Myocyte (in vitro differentiated cells): ENCODE results near the gene KIF26A. TPM values are rescaled to one million over a fixed set of nuclear protein-coding genes. Genes with fewer than 3 reads are reported as not detected.
"Not testable (repeated sequence)": the region's sequence is repeated elsewhere in the genome, so short reads cannot be mapped to it uniquely, and the experiment has no call there.

Experiments
- DNase-seq: peaks from one replicate; pipeline ENCODE4 v3.0.0-alpha.2; 2012; ENCODE audit warnings: low read depth
- total RNA-seq: library from RNA; depleted of rRNA; stranded (reverse); fragments of >200 nt; gene quantifications from 2 replicates; pipeline ENCODE4 v1.2.3, GENCODE V29; 2014

The KIF26A gene
- total RNA-seq, 1 donor from 2014 or later: not detected

- no peak for DNase-seq
Observed at GRCh38 chr14:104142946-104143470, 4.6 kb downstream of the KIF26A start.

GRCh38 chr14:104143521-104144452, 5.4 kb downstream of the KIF26A start:
- DNase-seq: no peak

- DNase-seq: no peak
Observed at GRCh38 chr14:104144453-104144790, 6.0 kb downstream of the KIF26A start.

- DNase-seq: no peak
Observed at GRCh38 chr14:104144911-104145825, 6.8 kb downstream of the KIF26A start.

GRCh38 chr14:104145826-104146601, 7.6 kb downstream of the KIF26A start:
- no peak for DNase-seq

- no peak for DNase-seq
Observed at GRCh38 chr14:104146651-104147345, 8.4 kb downstream of the KIF26A start.

GRCh38 chr14:104147346-104148125, 9.1 kb downstream of the KIF26A start:
- DNase-seq: no peak

GRCh38 chr14:104148433-104149277, 10.3 kb downstream of the KIF26A start:
- DNase-seq: no peak

GRCh38 chr14:104149278-104149595, 10.8 kb downstream of the KIF26A start:
- no peak for DNase-seq

GRCh38 chr14:104149617-104150135, 11.3 kb downstream of the KIF26A start:
- no peak for DNase-seq

GRCh38 chr14:104150136-104151025, 12.0 kb downstream of the KIF26A start:
- peak; percentile 18 for DNase-seq

- DNase-seq: no peak
Observed at GRCh38 chr14:104151026-104151381, 12.6 kb downstream of the KIF26A start.

- DNase-seq: no peak
Observed at GRCh38 chr14:104151566-104152245, 13.3 kb downstream of the KIF26A start.

- no peak for DNase-seq
Observed at GRCh38 chr14:104152246-104152575, 13.8 kb downstream of the KIF26A start.

- no peak for DNase-seq
Observed at GRCh38 chr14:104152686-104153393, 14.5 kb downstream of the KIF26A start.

GRCh38 chr14:104153394-104153755, 15.0 kb downstream of the KIF26A start:
- not testable (repeated sequence) for DNase-seq

GRCh38 chr14:104154246-104154645, 15.9 kb downstream of the KIF26A start:
- DNase-seq: no peak
